PC-3 (cell line): ENCODE measurements around the gene PRICKLE1. TPM values are rescaled to one million over a fixed set of nuclear protein-coding genes. Genes with fewer than 3 reads are reported as not detected.

ENCODE experiments used
- ATAC-seq: fragments of 200-7000 bp; cut with Tn5 transposase; 2 replicates; pipeline ENCODE4 v1.9.1; 2020; ENCODE audit warnings: mild to moderate bottlenecking, moderate library complexity
- BruUV-seq: library from RNA; stranded (reverse); fragments of 400-500 nt; replicated peaks from 2 replicates; lab custom pipeline; 2021; lab: Mats Ljungman, UMichigan
- CTCF ChIA-PET: fragments of 300-600 bp; sonication (Branson Sonifier 250); formaldehyde crosslinking; loops from one replicate; lab custom pipeline; 2022; ENCODE audit warnings: antibody characterized with exemption; lab: Charles Lee
- POLR2A ChIA-PET: fragments of 300-600 bp; sonication (Branson Sonifier 250); formaldehyde crosslinking; loops from one replicate; lab custom pipeline; 2022; ENCODE audit warnings: antibody characterized with exemption; ENCODE audit not compliant: unreplicated experiment; lab: Charles Lee
- DNase-seq: peaks from one replicate; pipeline ENCODE4 v3.0.0-alpha.2; 2015
- H2AFZ ChIP-seq: fragments of 300-600 bp; sonication (generic); 2 replicates; pipeline ENCODE4 v1.6.0; 2016; ENCODE audit warnings: antibody characterized with exemption, low read length
- H3F3A ChIP-seq: fragments of 300-600 bp; sonication (generic); one replicate; pipeline ENCODE4 v1.6.0; 2017; ENCODE audit warnings: antibody characterized with exemption, low read length, control low read depth, mild to moderate bottlenecking; ENCODE audit not compliant: unreplicated experiment
- H3K27ac ChIP-seq: fragments of 300-600 bp; sonication (generic); 2 replicates; pipeline ENCODE4 v1.5.1; 2016; ENCODE audit warnings: mild to moderate bottlenecking, low read length
- H3K27me3 ChIP-seq: fragments of 300-600 bp; sonication (generic); 2 replicates; pipeline ENCODE4 v1.6.1; 2016; ENCODE audit warnings: low read length, mixed read lengths
- H3K36me3 ChIP-seq: fragments of 300-600 bp; sonication (generic); 2 replicates; pipeline ENCODE4 v1.6.1; 2016; ENCODE audit warnings: low read depth, mixed run types, low read length, mixed read lengths
- H3K4me1 ChIP-seq: fragments of 300-600 bp; sonication (generic); 2 replicates; pipeline ENCODE4 v1.5.1; 2016; ENCODE audit warnings: low read length; ENCODE audit not compliant: insufficient read depth
- H3K4me2 ChIP-seq: fragments of 300-600 bp; sonication (generic); 2 replicates; pipeline ENCODE4 v1.6.0; 2016; ENCODE audit warnings: low read length
- H3K4me3 ChIP-seq: fragments of 300-600 bp; sonication (generic); 2 replicates; pipeline ENCODE4 v1.5.1; 2016; ENCODE audit warnings: mild to moderate bottlenecking, low read length, mixed read lengths
- H3K79me2 ChIP-seq: fragments of 300-600 bp; sonication (generic); 2 replicates; pipeline ENCODE4 v1.6.1; 2017; ENCODE audit warnings: low read length, mixed read lengths
- H3K9ac ChIP-seq: fragments of 300-600 bp; sonication (generic); 2 replicates; pipeline ENCODE4 v1.6.0; 2016; ENCODE audit warnings: mild to moderate bottlenecking, low read length
- H3K9me2 ChIP-seq: fragments of 300-600 bp; sonication (generic); replicated peaks from 2 replicates; pipeline ENCODE4 v1.6.1; 2016; ENCODE audit warnings: mixed run types, low read length, mixed read lengths
- H3K9me3 ChIP-seq: fragments of 300-600 bp; sonication (generic); 2 replicates; pipeline ENCODE4 v1.6.1; 2016; ENCODE audit warnings: low read length, mixed read lengths
- H4K20me1 ChIP-seq: fragments of 300-600 bp; sonication (generic); 2 replicates; pipeline ENCODE4 v1.6.1; 2016; ENCODE audit warnings: low read length, mixed read lengths
- CTCF ChIP-seq: fragments of 300-600 bp; sonication (generic); conservative IDR thresholded peaks from 2 replicates; pipeline ENCODE4 v1.5.1; 2017; ENCODE audit warnings: antibody characterized with exemption, low read depth, mild to moderate bottlenecking, low read length
- EZH2 ChIP-seq: fragments of 300-600 bp; sonication (generic); IDR thresholded peaks from one replicate; pipeline ENCODE4 v1.6.1; 2017; ENCODE audit warnings: antibody characterized with exemption, mild to moderate bottlenecking, low read length; ENCODE audit not compliant: unreplicated experiment
- EZH2phosphoT487 ChIP-seq: fragments of 300-600 bp; sonication (generic); IDR thresholded peaks from 2 replicates; pipeline ENCODE4 v1.6.1; 2018; ENCODE audit warnings: mild to moderate bottlenecking, antibody characterized with exemption, low read length, borderline replicate concordance
- intact Hi-C: fragments of 100-400 bp; cut with micrococcal nuclease; formaldehyde crosslinking; loops from 2 replicates; pipeline ENCODE4 v1.9.0; 2023
- total RNA-seq: library from RNA; depleted of rRNA; stranded (reverse); fragments of >200 nt; gene quantifications from 2 replicates; pipeline ENCODE4 v1.2.3, GENCODE V29; 2014

PRICKLE1 gene
- total RNA-seq, 1 experiment from 2014 or later, result 17.2 TPM

GRCh38 chr12:42638011-42638410, 48.5 kb upstream of the PRICKLE1 start:
- H3K4me2 ChIP-seq, result no peak overlapping the region
- no peaks in the 10 kb centered on the region for H3K79me2 ChIP-seq
- H3K27ac ChIP-seq, result no peak overlapping the region
- H3K4me3 ChIP-seq, result no peak overlapping the region
- ATAC-seq, result no peak
- no peaks in the 10 kb centered on the region for H3F3A ChIP-seq
- no peak overlapping the region for H3K9ac ChIP-seq
- no peaks in the 10 kb centered on the region for H3K27me3 ChIP-seq
- intact Hi-C loops, result no loop called here
- H4K20me1 ChIP-seq, result no peaks in the 10 kb centered on the region
- no peak overlapping the region for H2AFZ ChIP-seq
- no peaks in the 10 kb centered on the region for H3K9me3 ChIP-seq
- BruUV-seq, result no TSS peak
- H3K4me1 ChIP-seq, result no peaks in the 10 kb centered on the region
- no peaks in the 10 kb centered on the region for H3K9me2 ChIP-seq
- POLR2A ChIA-PET, result no interaction called here
- H3K36me3 ChIP-seq, result no peaks in the 10 kb centered on the region
- no peak for DNase-seq
- TF ChIP-seq EZH2phosphoT487, result no peak
- no peak for TF ChIP-seq CTCF
- TF ChIP-seq EZH2, result no peak
- CTCF ChIA-PET, result no interaction called here

DNA sequence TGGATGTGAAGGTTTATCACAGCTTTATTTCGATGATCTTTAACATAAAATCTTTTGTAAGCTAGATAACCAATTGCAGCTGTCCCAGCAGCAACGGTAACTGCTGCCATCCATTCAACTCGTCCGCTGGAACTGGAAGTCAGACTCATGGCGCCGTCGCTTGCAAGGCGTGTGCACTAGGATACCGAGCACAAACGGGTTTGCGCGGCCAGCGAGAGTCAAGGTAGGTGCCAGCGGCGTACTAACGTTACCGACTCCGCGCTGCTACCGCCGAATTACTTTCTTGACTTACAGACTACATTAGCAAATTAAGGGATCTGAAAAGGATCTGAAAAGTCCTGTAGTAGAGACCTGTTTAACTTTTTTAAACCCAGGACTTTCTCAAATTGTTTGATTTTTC, 47.4 kb upstream of the PRICKLE1 start:
- no TSS peak for BruUV-seq
- no peaks in the 10 kb centered on the region for H3K4me1 ChIP-seq
- POLR2A ChIA-PET, result no interaction called here

GRCh38 chr12:42633594-42633993, 44.0 kb upstream of the PRICKLE1 start:
- Histone ChIP-seq H3K36me3 (no peaks in the 10 kb centered on the region), H4K20me1 (no peaks in the 10 kb centered on the region), H3K4me2 (no peak overlapping the region), H3K79me2 (no peaks in the 10 kb centered on the region), H3K4me1 (no peaks in the 10 kb centered on the region), H3K27ac (no peak overlapping the region), H3K9me2 (no peaks in the 10 kb centered on the region), H3K4me3 (no peak overlapping the region), H2AFZ (no peak overlapping the region), H3F3A (no peaks in the 10 kb centered on the region), H3K9me3 (no peaks in the 10 kb centered on the region), H3K9ac (no peak overlapping the region), H3K27me3 (no peaks in the 10 kb centered on the region)
- CTCF ChIA-PET, result no interaction called here
- POLR2A ChIA-PET, result no interaction called here
- BruUV-seq, result no TSS peak
- DNase-seq (no peak), ATAC-seq (no peak)
- intact Hi-C loops, result no loop called here
- TF ChIP-seq EZH2phosphoT487 (no peak), CTCF (no peak), EZH2 (no peak)

More for the DNA sequence above, 47.4 kb upstream of the PRICKLE1 start:
- intact Hi-C loops, result no loop called here
- no peak overlapping the region for H3K9ac ChIP-seq
- no peaks in the 10 kb centered on the region for H3F3A ChIP-seq
- H3K9me3 ChIP-seq, result no peaks in the 10 kb centered on the region
- no peak overlapping the region for H2AFZ ChIP-seq
- no peak for DNase-seq
- no peak for ATAC-seq
- CTCF ChIA-PET, result no interaction called here
- H3K27me3 ChIP-seq, result no peaks in the 10 kb centered on the region
- no peaks in the 10 kb centered on the region for H3K79me2 ChIP-seq
- no peaks in the 10 kb centered on the region for H3K9me2 ChIP-seq
- H4K20me1 ChIP-seq, result no peaks in the 10 kb centered on the region
- H3K4me2 ChIP-seq, result no peak overlapping the region
- H3K36me3 ChIP-seq, result no peaks in the 10 kb centered on the region
- TF ChIP-seq CTCF (no peak), EZH2phosphoT487 (no peak), EZH2 (no peak)
- no peak overlapping the region for H3K4me3 ChIP-seq
- H3K27ac ChIP-seq, result no peak overlapping the region
